ENCODE results near the gene ATP2A1. TPM values are rescaled to one million over a fixed set of nuclear protein-coding genes. Genes with fewer than 3 reads are reported as not detected.

Gene ATP2A1
- polyA plus RNA-seq, 4 donors, result 0.90 to 4.2 (median 3.0) TPM

DNA sequence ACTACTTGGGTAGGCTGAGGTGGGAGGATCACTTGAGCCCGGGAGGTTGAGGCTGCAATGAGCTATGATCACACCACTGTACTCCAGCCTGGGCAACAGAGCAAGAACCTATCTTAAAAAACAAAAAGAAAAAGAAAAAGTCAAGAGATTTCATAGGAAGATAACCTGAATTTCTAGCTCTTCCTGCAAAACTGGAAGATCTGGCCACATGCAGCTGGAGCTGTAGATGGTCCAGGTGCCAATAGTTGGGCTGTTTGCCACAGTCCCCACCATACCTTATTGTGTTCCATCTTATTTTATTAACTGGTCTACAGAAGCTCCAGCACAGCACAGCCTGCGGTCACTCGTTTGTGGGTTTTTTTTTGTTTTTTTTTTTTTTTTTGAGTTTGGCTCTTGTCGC lies 15.0 kb downstream of the ATP2A1 start:
- Histone ChIP-seq H3K27ac (ENCODE audit: low read depth in 1 of 3, low read length in 2 of 3) (no peak overlapping the region), H3K27me3 (ENCODE audit: control insufficient read depth in 3 of 3, insufficient read depth in 3 of 3, low read length in 3 of 3) (no peaks in the 10 kb centered on the region), H3K9me3 (ENCODE audit: control insufficient read depth in 2 of 2, insufficient read depth in 1 of 2, low read depth in 1 of 2, low read length in 1 of 2) (no peaks in the 10 kb centered on the region), H3K36me3 (ENCODE audit: control insufficient read depth in 3 of 3, insufficient read depth in 2 of 3, low read depth in 1 of 3, low read length in 3 of 3) (peaks cover 0 to 19% (median 0%) of the 10 kb centered on the region in 3 donors), H3K4me1 (ENCODE audit: control insufficient read depth in 3 of 3, insufficient read depth in 2 of 3, low read depth in 1 of 3, low read length in 2 of 3) (peaks cover 0 to 3% (median 0%) of the 10 kb centered on the region in 3 donors), H3K4me3 (ENCODE audit: low read depth in 1 of 3, low read length in 3 of 3) (no peak overlapping the region)
- FAIRE-seq (no peak), DNase-seq (no peak)
- WGBS, 3 donors, result 88 to 93% (median 91%) methylated on average over 4 of the region's 4 CpGs

DNA sequence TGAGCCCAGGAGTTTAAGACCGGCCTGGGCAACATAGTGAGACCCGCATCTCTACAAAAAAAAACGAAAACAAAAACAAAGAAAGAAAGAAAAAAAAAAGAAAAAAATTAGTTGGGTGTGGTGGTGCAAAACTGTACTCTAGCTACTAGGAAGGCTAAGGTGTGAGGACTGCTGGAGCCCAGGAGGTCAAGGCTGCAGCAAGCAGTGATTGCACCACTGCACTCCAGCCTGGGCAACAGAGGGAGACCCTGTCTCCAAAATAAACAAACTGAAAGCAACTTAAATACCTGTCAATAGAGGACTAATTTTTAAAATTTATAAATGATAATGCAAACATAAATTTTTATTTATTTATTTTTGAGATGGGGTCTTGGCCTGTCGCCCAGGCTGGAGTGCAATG lies 17.3 kb downstream of the ATP2A1 start:
- Histone ChIP-seq H3K4me3 (ENCODE audit: low read depth in 1 of 3, low read length in 3 of 3) (no peak overlapping the region), H3K36me3 (ENCODE audit: control insufficient read depth in 3 of 3, insufficient read depth in 2 of 3, low read depth in 1 of 3, low read length in 3 of 3) (peaks cover 0 to 21% (median 0%) of the 10 kb centered on the region in 3 donors), H3K9me3 (ENCODE audit: control insufficient read depth in 2 of 2, insufficient read depth in 1 of 2, low read depth in 1 of 2, low read length in 1 of 2) (no peaks in the 10 kb centered on the region), H3K27me3 (ENCODE audit: control insufficient read depth in 3 of 3, insufficient read depth in 3 of 3, low read length in 3 of 3) (no peaks in the 10 kb centered on the region), H3K4me1 (ENCODE audit: control insufficient read depth in 3 of 3, insufficient read depth in 2 of 3, low read depth in 1 of 3, low read length in 2 of 3) (no peaks in the 10 kb centered on the region), H3K27ac (ENCODE audit: low read depth in 1 of 3, low read length in 2 of 3) (no peak overlapping the region)
- 93 to 97% (median 93%) methylated on average over 4 of the region's 4 CpGs for WGBS, 3 donors
- FAIRE-seq (no peak), DNase-seq (no peak)

DNA sequence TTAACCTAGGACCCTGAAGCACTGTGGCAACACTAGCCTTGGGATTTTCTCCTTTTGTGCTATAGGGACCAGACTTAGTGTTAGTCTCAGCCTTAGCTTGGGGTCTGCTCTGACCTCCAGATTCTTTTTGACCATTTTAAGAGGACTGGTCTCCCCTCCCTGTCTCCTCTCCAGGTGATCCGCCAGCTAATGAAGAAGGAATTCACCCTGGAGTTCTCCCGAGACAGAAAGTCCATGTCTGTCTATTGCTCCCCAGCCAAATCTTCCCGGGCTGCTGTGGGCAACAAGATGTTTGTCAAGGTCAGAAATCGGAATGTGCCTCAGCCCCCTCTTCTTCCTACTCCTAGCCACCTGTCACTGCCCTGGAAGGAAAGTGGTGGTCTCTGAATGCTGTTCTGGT lies 19.5 kb downstream of the ATP2A1 start:
- FAIRE-seq, result no peak
- Histone ChIP-seq H3K27me3 (ENCODE audit: control insufficient read depth in 3 of 3, insufficient read depth in 3 of 3, low read length in 3 of 3) (no peaks in the 10 kb centered on the region), H3K36me3 (ENCODE audit: control insufficient read depth in 3 of 3, insufficient read depth in 2 of 3, low read depth in 1 of 3, low read length in 3 of 3) (peaks cover 0 to 28% (median 0%) of the 10 kb centered on the region in 3 donors), H3K4me1 (ENCODE audit: control insufficient read depth in 3 of 3, insufficient read depth in 2 of 3, low read depth in 1 of 3, low read length in 2 of 3) (no peaks in the 10 kb centered on the region), H3K9me3 (ENCODE audit: control insufficient read depth in 2 of 2, insufficient read depth in 1 of 2, low read depth in 1 of 2, low read length in 1 of 2) (no peaks in the 10 kb centered on the region), H3K4me3 (ENCODE audit: low read depth in 1 of 3, low read length in 3 of 3) (no peak overlapping the region), H3K27ac (ENCODE audit: low read depth in 1 of 3, low read length in 2 of 3) (no peak overlapping the region)
- no peak for DNase-seq
- WGBS, 3 donors, result 84 to 90% (median 87%) methylated on average over 4 of the region's 4 CpGs

DNA sequence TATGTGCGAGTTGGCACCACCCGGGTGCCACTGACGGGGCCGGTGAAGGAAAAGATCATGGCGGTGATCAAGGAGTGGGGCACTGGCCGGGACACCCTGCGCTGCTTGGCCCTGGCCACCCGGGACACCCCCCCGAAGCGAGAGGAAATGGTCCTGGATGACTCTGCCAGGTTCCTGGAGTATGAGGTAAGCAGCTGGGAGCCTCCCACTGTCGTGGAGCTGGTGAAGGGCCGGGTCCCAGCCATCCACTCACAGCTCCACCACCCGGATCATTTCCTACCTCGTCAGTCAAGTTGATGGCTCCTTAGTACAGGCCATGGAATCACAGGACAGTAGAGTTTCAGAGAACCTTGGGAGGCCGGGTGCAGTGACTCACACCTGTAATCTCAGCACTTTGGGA lies 20.0 kb downstream of the ATP2A1 start:
- no peak for FAIRE-seq

DNA sequence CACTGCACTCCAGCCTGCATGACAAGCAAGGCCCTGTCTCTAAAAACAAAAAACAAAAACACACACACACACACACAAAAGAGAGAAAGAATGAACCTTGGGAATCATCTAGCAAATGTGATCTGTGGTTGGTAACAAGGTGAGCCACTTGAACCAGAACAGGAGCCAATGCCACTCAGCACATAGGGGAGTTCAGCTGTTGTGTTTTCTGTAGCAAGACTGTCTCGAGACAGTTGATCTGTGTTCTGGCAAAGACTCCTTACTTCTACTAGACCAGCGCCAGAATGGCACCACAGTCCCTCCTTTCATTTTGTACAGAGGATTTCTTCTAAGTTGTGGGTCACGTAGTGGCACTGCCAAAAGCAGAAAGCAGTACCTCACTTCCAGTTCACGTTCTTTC lies 20.7 kb downstream of the ATP2A1 start:
- Histone ChIP-seq H3K4me1 (ENCODE audit: control insufficient read depth in 3 of 3, insufficient read depth in 2 of 3, low read depth in 1 of 3, low read length in 2 of 3) (no peaks in the 10 kb centered on the region), H3K27me3 (ENCODE audit: control insufficient read depth in 3 of 3, insufficient read depth in 3 of 3, low read length in 3 of 3) (no peaks in the 10 kb centered on the region), H3K9me3 (ENCODE audit: control insufficient read depth in 2 of 2, insufficient read depth in 1 of 2, low read depth in 1 of 2, low read length in 1 of 2) (no peaks in the 10 kb centered on the region), H3K27ac (ENCODE audit: low read depth in 1 of 3, low read length in 2 of 3) (no peak overlapping the region), H3K4me3 (ENCODE audit: low read depth in 1 of 3, low read length in 3 of 3) (no peak overlapping the region), H3K36me3 (ENCODE audit: control insufficient read depth in 3 of 3, insufficient read depth in 2 of 3, low read depth in 1 of 3, low read length in 3 of 3) (peaks cover 0 to 32% (median 0%) of the 10 kb centered on the region in 3 donors)
- WGBS, 3 donors, result 91 to 94% (median 92%) methylated on average over 4 of the region's 4 CpGs
- DNase-seq (no peak), FAIRE-seq (no peak)

More for the DNA sequence above, 20.0 kb downstream of the ATP2A1 start:
- Histone ChIP-seq H3K4me1 (ENCODE audit: control insufficient read depth in 3 of 3, insufficient read depth in 2 of 3, low read depth in 1 of 3, low read length in 2 of 3) (no peaks in the 10 kb centered on the region), H3K4me3 (ENCODE audit: low read depth in 1 of 3, low read length in 3 of 3) (no peak overlapping the region), H3K27me3 (ENCODE audit: control insufficient read depth in 3 of 3, insufficient read depth in 3 of 3, low read length in 3 of 3) (no peaks in the 10 kb centered on the region), H3K36me3 (ENCODE audit: control insufficient read depth in 3 of 3, insufficient read depth in 2 of 3, low read depth in 1 of 3, low read length in 3 of 3) (peaks cover 0 to 28% (median 0%) of the 10 kb centered on the region in 3 donors), H3K27ac (ENCODE audit: low read depth in 1 of 3, low read length in 2 of 3) (no peak overlapping the region), H3K9me3 (ENCODE audit: control insufficient read depth in 2 of 2, insufficient read depth in 1 of 2, low read depth in 1 of 2, low read length in 1 of 2) (no peaks in the 10 kb centered on the region)
- 89 to 93% (median 91%) methylated on average over 15 of the region's 15 CpGs for WGBS, 3 donors
- no peak for DNase-seq

DNA sequence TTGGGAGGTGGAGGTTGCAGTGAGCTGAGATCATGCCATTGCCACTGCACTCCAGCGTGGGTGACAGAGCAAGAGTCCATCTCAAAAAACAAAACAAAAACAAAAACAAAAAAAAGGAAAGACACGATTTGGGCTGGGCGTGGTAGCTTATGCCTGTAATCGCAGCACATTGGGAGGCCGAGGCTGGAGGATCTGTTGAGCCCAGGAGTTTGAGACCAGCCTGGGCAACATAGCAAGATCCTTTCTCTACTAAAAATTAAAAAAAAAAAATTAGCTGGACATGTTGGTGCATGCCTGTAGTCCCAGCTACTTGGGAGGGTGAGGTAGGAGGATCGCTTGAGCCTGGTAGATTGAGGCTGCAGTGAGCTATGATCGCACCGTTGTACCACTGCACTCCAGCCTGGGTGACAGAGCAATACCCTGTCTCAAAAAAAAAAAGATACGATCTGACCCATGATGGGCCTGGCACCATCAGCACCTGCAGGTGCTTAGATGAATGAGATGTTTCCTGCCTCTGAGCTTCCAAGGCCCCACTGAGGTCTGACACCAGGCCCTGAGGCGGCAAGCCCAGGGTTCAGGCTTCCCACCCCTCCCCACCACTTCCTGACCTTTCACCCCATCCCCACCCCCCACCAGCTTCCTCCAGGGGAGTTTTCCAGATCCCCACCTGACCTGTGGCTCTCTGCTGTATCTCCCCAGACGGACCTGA lies 21.7 kb downstream of the ATP2A1 start:
- Histone ChIP-seq H3K4me1 (ENCODE audit: control insufficient read depth in 3 of 3, insufficient read depth in 2 of 3, low read depth in 1 of 3, low read length in 2 of 3) (no peaks in the 10 kb centered on the region), H3K36me3 (ENCODE audit: control insufficient read depth in 3 of 3, insufficient read depth in 2 of 3, low read depth in 1 of 3, low read length in 3 of 3) (peaks cover 0 to 34% (median 3%) of the 10 kb centered on the region in 3 donors), H3K27me3 (ENCODE audit: control insufficient read depth in 3 of 3, insufficient read depth in 3 of 3, low read length in 3 of 3) (no peaks in the 10 kb centered on the region), H3K9me3 (ENCODE audit: control insufficient read depth in 2 of 2, insufficient read depth in 1 of 2, low read depth in 1 of 2, low read length in 1 of 2) (no peaks in the 10 kb centered on the region), H3K27ac (ENCODE audit: low read depth in 1 of 3, low read length in 2 of 3) (no peak overlapping the region), H3K4me3 (ENCODE audit: low read depth in 1 of 3, low read length in 3 of 3) (no peak overlapping the region)
- DNase-seq, result no peak
- no peak for FAIRE-seq
- WGBS, 3 donors, result 82 to 84% (median 82%) methylated on average over 10 to 11 of the region's 11 CpGs

DNA sequence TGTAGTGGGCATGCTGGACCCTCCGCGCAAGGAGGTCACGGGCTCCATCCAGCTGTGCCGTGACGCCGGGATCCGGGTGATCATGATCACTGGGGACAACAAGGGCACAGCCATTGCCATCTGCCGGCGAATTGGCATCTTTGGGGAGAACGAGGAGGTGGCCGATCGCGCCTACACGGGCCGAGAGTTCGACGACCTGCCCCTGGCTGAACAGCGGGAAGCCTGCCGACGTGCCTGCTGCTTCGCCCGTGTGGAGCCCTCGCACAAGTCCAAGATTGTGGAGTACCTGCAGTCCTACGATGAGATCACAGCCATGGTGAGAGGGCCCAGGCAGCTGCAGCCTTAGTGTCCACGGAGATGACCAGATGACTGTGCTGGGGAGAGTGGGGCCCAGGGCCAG lies 22.3 kb downstream of the ATP2A1 start:
- H3K4me3 ChIP-seq (ENCODE audit: low read depth in 1 of 3, low read length in 3 of 3), result no peak overlapping the region
- DNase-seq (no peak), FAIRE-seq (no peak)
- H3K4me1 ChIP-seq (ENCODE audit: control insufficient read depth in 3 of 3, insufficient read depth in 2 of 3, low read depth in 1 of 3, low read length in 2 of 3), result no peaks in the 10 kb centered on the region
- no peaks in the 10 kb centered on the region for H3K27me3 ChIP-seq (ENCODE audit: control insufficient read depth in 3 of 3, insufficient read depth in 3 of 3, low read length in 3 of 3)
- H3K27ac ChIP-seq (ENCODE audit: low read depth in 1 of 3, low read length in 2 of 3), result no peak overlapping the region
- H3K36me3 ChIP-seq (ENCODE audit: control insufficient read depth in 3 of 3, insufficient read depth in 2 of 3, low read depth in 1 of 3, low read length in 3 of 3), result peaks cover 0 to 39% (median 4%) of the 10 kb centered on the region in 3 donors
- WGBS, 3 donors, result 92 to 96% (median 95%) methylated on average over 25 of the region's 25 CpGs
- H3K9me3 ChIP-seq (ENCODE audit: control insufficient read depth in 2 of 2, insufficient read depth in 1 of 2, low read depth in 1 of 2, low read length in 1 of 2), result no peaks in the 10 kb centered on the region

DNA sequence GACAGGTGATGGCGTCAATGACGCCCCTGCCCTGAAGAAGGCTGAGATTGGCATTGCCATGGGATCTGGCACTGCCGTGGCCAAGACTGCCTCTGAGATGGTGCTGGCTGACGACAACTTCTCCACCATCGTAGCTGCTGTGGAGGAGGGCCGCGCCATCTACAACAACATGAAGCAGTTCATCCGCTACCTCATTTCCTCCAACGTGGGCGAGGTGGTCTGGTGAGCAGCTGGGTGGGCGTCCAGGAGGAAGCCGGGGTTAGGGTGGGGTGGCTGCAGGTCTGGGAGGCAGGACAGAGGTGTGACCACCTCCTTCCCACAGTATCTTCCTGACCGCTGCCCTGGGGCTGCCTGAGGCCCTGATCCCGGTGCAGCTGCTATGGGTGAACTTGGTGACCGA lies 23.6 kb downstream of the ATP2A1 start:
- Histone ChIP-seq H3K36me3 (ENCODE audit: control insufficient read depth in 3 of 3, insufficient read depth in 2 of 3, low read depth in 1 of 3, low read length in 3 of 3) (peaks cover 0 to 51% (median 4%) of the 10 kb centered on the region in 3 donors), H3K27me3 (ENCODE audit: control insufficient read depth in 3 of 3, insufficient read depth in 3 of 3, low read length in 3 of 3) (no peaks in the 10 kb centered on the region), H3K9me3 (ENCODE audit: control insufficient read depth in 2 of 2, insufficient read depth in 1 of 2, low read depth in 1 of 2, low read length in 1 of 2) (no peaks in the 10 kb centered on the region), H3K4me3 (ENCODE audit: low read depth in 1 of 3, low read length in 3 of 3) (no peak overlapping the region), H3K27ac (ENCODE audit: low read depth in 1 of 3, low read length in 2 of 3) (no peak overlapping the region), H3K4me1 (ENCODE audit: control insufficient read depth in 3 of 3, insufficient read depth in 2 of 3, low read depth in 1 of 3, low read length in 2 of 3) (no peaks in the 10 kb centered on the region)
- DNase-seq (no peak), FAIRE-seq (no peak)
- 78 to 85% (median 80%) methylated on average over 15 of the region's 15 CpGs for WGBS, 3 donors

DNA sequence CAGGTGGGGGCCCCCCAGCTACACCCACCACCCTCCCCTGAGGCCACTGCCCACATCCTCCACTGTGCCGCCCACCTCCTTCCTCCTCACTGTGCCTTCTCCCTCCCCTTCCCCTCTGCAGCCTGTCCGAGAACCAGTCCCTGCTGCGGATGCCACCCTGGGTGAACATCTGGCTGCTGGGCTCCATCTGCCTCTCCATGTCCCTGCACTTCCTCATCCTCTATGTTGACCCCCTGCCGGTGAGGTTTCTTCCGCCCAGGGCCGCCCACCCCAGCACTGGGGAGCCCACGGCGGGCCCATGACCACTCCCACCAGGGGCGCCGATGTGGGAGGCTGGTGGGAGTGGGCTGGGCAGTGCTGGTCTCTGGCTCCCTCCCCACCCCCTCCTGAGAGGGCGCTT lies 24.6 kb downstream of the ATP2A1 start:
- Histone ChIP-seq H3K4me1 (ENCODE audit: control insufficient read depth in 3 of 3, insufficient read depth in 2 of 3, low read depth in 1 of 3, low read length in 2 of 3) (no peaks in the 10 kb centered on the region), H3K27ac (ENCODE audit: low read depth in 1 of 3, low read length in 2 of 3) (no peak overlapping the region), H3K27me3 (ENCODE audit: control insufficient read depth in 3 of 3, insufficient read depth in 3 of 3, low read length in 3 of 3) (no peaks in the 10 kb centered on the region), H3K36me3 (ENCODE audit: control insufficient read depth in 3 of 3, insufficient read depth in 2 of 3, low read depth in 1 of 3, low read length in 3 of 3) (peaks cover 2 to 60% (median 4%) of the 10 kb centered on the region in 3 donors), H3K4me3 (ENCODE audit: low read depth in 1 of 3, low read length in 3 of 3) (no peak overlapping the region), H3K9me3 (ENCODE audit: control insufficient read depth in 2 of 2, insufficient read depth in 1 of 2, low read depth in 1 of 2, low read length in 1 of 2) (no peaks in the 10 kb centered on the region)
- FAIRE-seq, result no peak
- 52 to 72% (median 66%) methylated on average over 9 to 11 of the region's 11 CpGs for WGBS, 3 donors
- DNase-seq, result no peak
